GM18861 (cell line): ENCODE data around the gene PLCB3.
"Not testable (repeated sequence)": the region's sequence is repeated elsewhere in the genome, so short reads cannot be mapped to it uniquely, and the experiment has no call there.

Experiments used
- ATAC-seq: cut with Tn5 transposase; IDR thresholded peaks from one replicate; pipeline ENCODE4 v1.9.1; 2021; ENCODE audit not compliant: unreplicated experiment

The PLCB3 gene

DNA sequence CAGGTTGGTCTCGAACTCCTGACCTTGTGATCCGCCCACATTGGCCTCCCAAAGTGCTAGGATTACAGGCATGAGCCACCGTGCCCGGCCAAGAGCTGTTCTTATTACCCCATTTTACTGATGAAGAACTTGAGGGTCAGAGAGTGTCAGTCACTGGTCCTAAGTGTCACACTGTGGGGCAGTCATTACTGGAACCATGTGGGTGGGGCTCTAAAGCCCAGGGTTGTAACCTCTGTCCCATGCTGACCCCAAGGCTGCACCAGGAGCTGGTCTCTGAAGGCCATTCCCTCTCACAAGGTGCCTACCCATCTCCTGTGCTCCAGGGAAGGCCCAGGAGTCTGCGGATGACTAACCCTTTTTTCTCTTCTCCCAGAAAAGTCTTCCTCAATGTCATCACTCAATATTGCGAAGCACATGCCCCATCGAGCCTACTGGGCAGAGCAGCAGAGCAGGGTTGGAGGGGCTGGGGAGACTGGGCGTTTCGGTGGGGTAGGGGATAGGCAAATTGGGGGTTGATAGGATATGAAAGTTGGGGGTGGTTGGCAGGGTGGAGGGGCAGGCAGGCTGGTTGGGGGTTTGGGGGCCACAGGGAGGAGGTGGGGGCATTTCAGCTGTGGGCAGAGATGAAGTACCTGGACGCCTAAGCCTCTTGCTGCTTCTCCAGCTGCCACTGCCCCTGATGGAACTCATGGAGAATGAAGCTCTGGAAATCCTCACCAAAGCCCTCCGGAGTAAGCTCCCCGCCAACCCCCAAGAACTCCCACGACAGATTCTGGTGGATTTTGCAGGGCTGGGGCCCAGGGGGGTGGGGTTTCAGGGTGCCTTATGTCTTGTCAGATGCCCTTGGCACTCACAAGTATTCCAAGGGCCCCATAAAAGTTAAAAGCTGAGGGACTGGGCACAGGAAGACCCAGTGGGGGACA is 52.0 kb downstream of the PLCB3 start:
- ATAC-seq, result no peak

DNA sequence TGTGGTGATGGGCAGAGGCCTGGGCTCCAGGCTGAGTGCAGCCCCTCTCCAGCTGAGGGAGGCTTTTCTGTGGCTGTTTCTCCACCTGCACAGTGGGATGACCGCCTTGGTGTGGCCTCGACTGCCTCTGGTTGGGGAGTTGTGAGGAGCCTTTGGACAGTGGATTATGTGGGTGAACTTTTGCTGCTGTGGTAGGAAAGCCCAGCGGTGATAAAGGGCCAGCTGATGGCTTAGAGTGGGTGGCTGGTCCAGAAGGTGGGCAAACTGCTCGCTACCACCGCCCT is 52.6 kb downstream of the PLCB3 start:
- no peak for ATAC-seq

DNA sequence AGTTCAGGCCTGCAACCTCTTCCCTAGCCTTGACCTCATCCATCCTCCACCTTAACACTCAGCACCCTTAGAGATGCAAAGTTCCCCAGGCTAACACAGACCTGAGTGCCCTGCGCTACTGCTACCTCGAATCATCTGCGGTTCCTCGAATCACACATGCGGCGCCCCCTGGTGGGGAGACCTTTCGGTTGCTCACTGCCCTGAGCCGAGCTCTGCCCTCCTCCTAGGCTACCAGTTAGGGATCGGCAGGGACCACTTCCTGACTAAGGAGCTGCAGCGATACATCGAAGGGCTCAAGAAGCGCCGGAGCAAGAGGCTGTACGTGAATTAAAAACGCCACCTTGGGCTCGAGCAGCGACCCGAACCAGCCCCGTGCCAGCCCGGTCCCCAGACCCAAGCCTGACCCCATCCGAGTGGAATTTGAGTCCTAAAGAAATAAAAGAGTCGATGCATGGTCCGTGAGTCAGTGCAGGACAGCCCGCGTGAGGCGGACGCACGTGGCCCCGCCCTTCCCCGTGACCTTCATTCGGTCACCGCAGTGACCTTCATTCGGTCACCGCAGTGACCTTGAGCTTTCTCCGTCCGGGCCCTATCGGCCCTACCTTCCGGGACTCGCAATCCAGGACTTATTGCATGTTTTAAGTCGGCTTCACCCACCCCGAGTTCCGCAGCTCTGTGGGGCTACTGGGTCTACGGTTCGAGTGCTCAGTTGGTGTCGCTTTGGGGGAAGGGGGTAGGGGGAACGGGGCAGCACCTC is 53.2 kb downstream of the PLCB3 start:
- peak; percentile 22 for ATAC-seq

DNA sequence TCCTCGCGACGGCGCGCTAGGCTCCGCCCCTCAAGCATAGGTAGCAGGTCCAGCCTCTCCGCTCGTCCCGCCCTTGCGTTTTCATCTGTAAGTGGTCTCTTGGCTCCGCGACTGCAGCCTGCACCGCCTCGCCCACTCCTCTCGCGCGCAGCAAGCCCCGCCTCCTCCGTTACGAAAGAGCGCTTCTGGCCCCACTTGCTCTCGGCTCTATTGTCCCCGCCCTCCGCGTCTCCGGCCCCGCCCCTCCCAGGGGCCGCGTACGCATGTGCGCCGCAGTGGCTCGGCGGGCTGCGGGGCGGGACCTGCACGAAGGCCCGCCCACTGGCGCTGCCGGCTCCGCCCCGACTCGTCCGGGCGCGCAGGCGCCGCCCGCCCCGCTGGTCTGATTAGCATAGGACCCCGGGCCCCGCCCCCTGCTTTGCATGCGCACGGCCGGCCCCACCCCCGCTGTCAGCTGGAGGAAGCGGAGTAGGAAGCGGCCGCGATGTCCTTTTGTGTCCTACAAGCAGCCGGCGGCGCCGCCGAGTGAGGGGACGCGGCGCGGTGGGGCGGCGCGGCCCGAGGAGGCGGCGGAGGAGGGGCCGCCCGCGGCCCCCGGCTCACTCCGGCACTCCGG is 53.9 kb downstream of the PLCB3 start, which contains the start of gene ESRRA:
Gene ESRRA, plus strand, starts transcription at position 450 of the 616 bp plus-strand sequence. CDS start 1,656 bp downstream, outside the sequence.
- peak; percentile 64 for ATAC-seq

DNA sequence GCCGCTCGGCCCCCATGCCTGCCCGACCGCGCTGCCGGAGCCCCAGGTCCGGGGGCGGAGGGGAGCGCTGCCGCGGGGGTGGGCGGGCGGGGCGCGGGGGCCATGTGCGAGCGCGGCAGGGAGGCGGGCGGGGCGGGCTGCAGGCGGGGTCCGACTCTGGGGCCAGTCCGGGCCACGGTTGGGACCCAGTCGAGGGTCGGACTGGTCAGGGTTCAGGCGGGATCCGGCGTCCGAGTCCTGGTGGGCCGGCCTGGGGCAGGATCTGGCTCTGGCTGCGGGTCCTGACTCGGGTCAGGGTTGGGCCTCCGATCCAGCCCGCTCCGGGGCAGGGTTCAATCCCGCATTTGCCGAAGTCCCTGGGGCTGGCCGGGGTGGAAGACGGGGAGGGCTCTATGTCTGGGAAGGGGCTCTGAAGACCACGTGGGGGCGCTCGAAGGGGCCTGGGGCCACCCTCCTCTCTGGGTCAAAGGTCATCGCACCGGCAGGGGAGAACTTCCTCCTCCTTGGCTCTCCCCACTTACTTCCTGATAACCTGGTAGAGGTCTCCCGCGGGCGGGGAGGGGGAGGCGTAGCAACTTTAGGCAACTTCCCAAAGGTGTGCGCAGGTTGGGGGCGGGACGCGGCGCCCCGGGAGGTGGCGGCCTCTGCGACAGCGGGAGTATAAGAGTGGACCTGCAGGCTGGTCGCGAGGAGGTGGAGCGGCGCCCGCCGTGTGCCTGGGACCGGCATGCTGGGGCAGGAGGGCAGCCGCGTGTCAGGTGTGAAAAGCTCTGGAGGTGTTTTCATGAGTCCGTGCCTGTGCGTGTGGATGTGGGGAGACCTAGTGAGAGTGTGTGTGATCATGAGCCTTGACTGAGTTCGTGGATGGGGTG is 54.6 kb downstream of the PLCB3 start:
- peak; percentile 23 for ATAC-seq

DNA sequence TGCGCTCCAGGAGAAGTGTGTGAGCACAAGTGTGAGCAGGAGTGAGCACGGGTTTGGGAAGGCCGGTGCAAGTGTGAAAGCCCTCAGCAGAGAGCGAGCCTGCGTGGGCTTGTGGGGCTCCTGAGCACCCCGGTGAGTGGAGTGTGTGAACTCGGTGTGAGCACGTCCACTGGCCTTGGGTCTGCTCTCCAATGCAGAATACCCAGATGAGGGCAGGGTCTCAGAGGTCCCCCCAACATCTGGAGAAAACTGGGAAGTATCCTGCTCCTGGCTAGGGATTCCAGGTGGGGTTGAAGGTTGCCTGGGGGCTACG is 55.2 kb downstream of the PLCB3 start:
- no peak for ATAC-seq

DNA sequence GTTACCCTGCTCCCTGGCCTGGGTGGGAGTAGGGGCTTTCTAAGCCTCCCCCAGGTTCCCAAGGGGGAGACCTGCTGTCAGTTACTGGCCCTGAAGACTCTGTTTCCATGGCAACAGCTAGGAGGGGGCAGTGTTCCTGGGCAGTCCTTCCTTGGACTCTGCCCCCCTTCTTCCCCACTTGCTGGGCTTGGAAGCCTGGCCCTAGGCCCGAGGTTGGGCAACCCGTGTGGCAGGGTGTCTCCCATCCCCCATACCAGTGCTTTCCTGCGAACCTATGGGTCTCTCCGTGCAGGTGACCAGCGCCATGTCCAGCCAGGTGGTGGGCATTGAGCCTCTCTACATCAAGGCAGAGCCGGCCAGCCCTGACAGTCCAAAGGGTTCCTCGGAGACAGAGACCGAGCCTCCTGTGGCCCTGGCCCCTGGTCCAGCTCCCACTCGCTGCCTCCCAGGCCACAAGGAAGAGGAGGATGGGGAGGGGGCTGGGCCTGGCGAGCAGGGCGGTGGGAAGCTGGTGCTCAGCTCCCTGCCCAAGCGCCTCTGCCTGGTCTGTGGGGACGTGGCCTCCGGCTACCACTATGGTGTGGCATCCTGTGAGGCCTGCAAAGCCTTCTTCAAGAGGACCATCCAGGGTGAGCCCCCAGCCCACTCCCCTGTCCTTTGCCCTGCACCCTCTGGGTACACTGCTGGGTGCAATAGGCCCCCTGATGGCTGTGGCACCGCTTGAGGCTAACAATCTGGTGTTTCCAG is 55.7 kb downstream of the PLCB3 start:
- ATAC-seq, result no peak

DNA sequence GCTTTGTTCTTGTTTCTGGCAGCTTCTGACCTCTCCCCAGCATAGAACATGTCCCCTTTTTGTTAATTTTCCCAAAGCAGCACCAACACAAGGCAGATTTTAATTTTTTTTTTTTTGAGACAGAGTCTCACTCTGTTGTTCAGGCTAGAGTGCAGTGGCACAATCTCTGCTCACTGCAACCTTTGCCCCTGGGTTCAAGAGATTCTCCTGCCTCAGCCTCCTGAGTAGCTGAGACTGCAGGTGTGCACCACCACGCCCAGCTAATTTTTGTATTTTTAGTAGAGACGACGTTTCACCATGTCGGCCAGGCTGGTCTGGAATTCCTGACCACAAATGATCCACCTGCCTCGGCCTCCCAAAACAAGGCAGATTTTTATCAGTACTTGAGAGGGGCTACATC is 56.5 kb downstream of the PLCB3 start:
- not testable (repeated sequence) for ATAC-seq

DNA sequence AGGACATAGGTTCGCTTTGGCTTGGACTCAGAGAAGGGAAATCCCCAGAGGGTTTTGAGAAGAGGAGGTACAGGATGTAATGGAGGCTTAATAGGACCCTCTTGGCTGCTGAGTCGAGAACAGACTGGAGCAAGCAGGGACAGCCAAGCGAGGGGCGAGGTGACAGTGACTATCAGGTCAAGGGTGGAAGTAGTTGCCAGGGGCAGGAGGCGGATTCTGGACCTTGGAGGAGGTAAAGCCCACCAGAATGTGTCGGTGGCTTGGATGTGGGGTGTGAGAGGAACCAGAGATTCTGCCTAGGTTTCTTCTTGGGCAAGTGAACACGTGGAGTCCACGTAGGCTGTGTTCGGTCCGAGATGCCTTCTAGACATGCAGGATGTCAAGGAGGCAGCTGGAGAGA is 61.6 kb downstream of the PLCB3 start:
- ATAC-seq, result no peak

DNA sequence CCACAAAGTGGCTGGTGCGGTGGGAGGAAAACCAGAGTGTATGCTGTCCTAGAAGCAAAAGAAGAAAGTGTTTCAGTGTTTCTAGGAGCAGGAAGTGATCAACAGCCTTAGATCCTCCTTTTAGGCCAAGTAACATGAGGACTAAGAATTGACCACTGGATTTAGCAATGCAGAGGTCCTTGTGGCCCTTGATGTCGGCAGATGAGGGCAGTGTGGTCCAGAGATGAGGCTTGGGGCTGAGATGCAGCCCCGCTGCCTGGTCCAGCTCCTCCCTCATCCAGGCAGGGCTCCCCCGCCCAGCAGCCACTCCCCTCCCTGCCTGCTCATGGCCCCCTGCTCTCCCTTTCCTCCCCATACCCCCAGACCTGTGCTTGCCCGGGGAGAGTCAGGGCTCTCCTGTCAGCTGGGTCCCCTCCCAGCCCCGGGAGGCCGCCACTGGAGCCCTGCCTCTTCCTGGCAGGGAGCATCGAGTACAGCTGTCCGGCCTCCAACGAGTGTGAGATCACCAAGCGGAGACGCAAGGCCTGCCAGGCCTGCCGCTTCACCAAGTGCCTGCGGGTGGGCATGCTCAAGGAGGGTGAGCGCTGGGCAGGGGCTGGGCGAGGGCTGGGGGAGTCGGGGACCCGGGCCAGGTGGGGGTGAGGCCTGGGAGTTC is 62.3 kb downstream of the PLCB3 start:
- ATAC-seq, result no peak

DNA sequence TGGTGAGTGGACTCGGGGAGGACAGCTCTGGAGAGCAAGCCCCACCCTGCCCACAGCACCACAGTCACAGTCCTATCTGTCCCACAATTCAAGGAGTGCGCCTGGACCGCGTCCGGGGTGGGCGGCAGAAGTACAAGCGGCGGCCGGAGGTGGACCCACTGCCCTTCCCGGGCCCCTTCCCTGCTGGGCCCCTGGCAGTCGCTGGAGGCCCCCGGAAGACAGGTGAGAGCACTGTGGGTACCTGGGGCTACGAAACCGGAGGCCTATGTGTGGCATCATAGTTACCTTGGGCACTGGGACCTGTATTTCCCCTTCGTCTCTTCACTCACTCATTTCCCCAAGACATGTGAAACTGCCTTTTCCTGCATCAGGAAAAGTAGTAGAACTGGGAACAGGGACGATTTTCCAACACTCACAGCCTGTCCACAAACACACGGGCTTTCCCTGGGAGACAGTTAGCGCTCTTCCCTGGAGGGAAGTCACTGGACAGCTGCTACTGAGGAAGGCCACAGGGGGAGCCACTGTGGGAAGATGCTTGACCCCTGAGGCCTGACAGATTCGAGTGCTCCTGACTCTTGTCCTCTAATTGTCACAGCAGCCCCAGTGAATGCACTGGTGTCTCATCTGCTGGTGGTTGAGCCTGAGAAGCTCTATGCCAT is 62.9 kb downstream of the PLCB3 start:
- ATAC-seq, result no peak

DNA sequence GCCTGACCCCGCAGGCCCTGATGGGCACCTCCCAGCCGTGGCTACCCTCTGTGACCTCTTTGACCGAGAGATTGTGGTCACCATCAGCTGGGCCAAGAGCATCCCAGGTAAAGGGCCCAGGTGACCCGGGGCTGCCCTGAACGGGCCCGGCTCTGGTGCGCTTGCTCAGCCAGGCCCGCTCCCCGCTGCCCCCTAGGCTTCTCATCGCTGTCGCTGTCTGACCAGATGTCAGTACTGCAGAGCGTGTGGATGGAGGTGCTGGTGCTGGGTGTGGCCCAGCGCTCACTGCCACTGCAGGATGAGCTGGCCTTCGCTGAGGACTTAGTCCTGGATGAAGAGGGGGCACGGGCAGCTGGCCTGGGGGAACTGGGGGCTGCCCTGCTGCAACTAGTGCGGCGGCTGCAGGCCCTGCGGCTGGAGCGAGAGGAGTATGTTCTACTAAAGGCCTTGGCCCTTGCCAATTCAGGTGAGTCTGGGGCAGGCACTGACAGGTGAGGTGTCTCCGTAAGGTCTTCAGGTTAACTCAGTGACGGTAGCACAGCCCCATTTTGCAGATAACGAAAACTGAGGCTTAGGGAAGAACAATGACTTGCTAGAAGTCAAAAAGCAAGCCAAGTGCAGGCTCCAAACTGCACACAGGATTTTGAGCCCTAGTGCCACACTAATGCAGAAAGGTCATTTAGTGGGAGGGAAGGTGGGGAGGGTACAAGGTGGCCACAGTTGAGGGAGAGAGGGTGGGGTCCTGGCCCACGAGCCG is 63.7 kb downstream of the PLCB3 start:
- ATAC-seq, result no peak

DNA sequence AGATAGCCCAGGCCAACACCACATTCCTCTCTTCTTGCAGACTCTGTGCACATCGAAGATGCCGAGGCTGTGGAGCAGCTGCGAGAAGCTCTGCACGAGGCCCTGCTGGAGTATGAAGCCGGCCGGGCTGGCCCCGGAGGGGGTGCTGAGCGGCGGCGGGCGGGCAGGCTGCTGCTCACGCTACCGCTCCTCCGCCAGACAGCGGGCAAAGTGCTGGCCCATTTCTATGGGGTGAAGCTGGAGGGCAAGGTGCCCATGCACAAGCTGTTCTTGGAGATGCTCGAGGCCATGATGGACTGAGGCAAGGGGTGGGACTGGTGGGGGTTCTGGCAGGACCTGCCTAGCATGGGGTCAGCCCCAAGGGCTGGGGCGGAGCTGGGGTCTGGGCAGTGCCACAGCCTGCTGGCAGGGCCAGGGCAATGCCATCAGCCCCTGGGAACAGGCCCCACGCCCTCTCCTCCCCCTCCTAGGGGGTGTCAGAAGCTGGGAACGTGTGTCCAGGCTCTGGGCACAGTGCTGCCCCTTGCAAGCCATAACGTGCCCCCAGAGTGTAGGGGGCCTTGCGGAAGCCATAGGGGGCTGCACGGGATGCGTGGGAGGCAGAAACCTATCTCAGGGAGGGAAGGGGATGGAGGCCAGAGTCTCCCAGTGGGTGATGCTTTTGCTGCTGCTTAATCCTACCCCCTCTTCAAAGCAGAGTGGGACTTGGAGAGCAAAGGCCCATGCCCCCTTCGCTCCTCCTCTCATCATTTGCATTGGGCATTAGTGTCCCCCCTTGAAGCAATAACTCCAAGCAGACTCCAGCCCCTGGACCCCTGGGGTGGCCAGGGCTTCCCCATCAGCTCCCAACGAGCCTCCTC is 64.6 kb downstream of the PLCB3 start:
- not testable (repeated sequence) for ATAC-seq

DNA sequence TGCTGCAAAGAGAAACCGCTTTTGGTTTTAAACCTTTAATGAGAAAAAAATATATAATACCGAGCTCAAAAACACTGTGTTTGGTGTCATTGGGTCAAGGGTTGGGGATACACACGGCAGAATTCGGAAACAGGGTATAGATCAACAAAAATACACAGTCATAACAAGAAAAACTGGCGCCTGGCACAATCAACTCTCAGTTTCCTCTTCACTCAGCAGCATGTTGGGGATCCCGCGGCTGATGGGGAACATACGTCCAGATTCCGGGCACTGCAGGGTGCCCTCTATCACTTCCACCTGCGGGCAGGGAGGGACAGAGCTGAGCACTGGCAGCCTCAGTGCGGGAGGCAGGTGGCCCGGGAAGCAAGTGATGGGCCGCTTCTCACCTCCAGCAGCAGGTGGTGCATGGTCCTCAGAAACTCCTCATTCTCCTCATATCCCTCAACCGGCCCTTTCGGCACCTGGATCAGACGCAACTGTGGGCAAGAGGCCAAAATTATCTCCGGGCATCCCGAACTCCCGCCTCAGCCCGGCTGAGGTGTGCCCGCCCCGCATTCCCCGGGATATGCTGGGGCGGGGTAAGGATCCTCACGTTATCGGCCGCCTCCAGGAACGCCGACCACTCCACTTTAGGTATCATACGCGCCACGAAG is 65.5 kb downstream of the PLCB3 start:
- ATAC-seq, result peak; percentile 7

DNA sequence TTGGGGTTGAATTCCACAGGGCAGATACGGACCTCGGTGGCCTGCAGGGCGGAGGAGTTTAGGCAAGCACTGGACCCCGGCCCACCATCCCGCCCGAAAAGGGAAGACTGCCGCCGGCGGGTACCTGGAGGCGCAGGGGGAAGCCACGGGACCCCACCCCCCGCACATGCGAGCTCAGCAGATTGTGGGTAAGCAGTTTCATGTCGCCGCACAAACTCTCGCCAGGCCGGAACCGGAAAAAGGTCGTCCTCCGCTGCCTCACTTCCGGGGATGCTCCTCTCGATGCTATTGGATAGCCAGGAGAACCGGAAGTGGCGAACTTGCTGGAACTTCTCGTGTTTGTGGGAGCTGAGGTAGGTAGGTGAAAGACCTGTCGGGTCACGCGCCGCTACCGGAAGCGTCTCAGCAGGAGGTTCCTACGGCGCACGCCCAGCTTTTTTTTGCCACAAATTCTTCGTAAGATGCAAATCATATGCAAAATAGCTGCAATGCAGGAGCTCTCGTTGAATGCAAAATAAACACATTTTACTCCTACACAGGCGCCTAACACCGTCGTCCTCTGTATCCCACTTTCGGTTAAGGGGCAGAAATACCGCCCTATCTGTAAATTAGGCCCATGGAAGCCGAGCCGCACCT is 66.1 kb downstream of the PLCB3 start, which contains the start of gene TRMT112:
Gene TRMT112, minus strand, starts transcription at position 235 of the 636 bp plus-strand sequence. Its CDS starts 33 bp downstream, at position 202.
- ATAC-seq, result peak; percentile 35

DNA sequence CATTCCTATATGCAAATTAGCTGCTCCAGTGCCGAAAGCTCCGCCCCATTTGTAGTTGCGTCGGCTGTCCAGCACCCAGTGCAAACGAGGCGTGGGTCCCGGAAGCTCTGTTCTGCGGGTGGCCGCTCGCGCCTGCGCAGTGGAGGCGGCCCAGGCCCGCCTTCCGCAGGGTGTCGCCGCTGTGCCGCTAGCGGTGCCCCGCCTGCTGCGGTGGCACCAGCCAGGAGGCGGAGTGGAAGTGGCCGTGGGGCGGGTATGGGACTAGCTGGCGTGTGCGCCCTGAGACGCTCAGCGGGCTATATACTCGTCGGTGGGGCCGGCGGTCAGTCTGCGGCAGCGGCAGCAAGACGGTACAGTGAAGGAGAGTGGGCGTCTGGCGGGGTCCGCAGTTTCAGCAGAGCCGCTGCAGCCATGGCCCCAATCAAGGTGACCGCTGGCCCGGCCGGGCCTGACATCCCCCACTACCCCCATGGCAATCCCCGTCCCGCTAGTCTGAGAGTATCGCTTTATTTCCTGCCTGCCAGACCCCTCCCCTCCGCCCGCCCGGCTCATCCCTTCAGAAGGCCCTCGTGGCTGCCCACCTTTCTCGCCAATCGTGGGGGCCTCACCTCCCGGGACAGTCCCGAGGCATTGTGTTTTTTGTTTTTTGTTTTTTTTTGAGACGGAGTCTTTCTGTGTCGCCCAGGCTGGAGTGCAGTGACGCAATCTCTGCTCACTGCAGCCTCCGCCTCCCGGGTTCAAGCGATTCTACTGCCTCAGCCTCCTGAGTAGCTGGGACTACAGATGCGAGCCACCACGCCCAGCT is 66.8 kb downstream of the PLCB3 start, which contains the start of gene PRDX5:
Gene PRDX5, plus strand, starts transcription at position 161 of the 805 bp plus-strand sequence. Its CDS starts 95 bp downstream, at position 256.
- ATAC-seq, result peak; percentile 63
